Iris pigment epithelial cell (primary cell): Measurements from ENCODE around the gene KLK10.

Experiments used
- DNase-seq: peaks from one replicate; pipeline ENCODE4 v3.0.0-alpha.2; 2011; ENCODE audit warnings: low read depth

KLK10 gene

GRCh38 chr19:51025809-51026553 is 6.5 kb upstream of the KLK10 start:
- DNase-seq: no peak

DNA sequence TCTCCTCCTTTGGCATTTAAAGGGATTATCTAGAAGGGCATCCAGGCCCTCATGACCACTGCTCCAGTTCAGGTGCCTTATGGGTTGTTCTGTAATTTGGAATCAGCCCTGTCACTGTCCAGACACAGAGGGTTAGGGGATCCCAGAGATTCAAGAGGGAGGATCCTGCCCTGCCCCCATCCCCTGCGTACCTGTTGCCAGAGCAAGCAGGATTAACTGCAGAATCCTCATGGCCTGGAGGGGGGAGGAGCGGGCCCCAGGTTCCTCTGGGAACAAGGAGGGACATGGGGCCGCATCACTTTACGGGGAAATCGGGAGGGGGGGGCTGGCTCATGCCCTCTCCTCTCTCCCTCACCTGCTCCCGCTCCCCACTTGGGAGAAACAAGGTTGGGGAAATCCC is 5.9 kb upstream of the KLK10 start:
- DNase-seq: no peak

DNA sequence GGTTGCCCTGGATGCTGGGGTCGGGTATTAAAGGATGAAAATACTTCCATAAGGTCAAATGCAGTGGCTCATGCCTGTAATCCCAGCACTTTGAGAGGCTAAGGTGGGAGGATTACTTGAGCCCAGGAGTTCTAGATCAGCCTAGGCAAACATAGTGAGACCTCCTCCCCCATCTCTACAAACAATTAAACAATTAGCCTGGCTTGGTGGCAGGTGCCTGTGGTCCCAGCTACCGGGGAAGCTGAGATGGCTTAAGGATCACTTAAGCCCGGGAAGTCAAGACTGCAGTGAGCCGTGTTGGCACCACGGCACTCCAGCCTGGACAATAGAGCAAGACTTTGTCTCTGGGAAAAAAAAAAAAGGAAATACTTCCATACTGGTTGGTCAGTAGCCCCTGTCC is 5.4 kb upstream of the KLK10 start:
- DNase-seq: no peak

DNA sequence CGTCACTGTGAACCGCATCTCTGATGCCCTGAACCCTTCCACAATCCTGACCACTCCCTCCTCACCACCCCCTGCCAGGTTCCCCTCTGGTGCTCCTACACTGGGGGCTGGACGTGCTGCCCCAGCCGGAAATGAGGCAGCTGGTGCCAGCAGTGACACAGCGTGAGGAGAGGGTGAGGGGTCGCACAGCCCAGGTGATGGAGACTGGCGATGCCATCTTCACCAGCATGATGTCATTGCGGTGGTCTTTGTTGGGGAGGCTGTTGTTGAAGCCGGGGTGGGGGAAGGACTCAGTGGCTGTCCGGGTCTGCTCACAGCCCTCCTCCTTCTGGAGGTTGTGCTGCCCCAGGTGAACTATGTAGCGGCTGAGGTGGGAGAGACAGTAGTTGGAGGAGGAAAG is 4.4 kb upstream of the KLK10 start:
- no peak for DNase-seq

- no peak for DNase-seq
Measured at GRCh38 chr19:51022526-51022925, 3.0 kb upstream of the KLK10 start.

- DNase-seq: peak; percentile 63
Measured at GRCh38 chr19:51020988-51021651, 1.6 kb upstream of the KLK10 start.

GRCh38 chr19:51018745-51019543 is 565 bp downstream of the KLK10 start:
- peak; percentile 26 for DNase-seq

DNA sequence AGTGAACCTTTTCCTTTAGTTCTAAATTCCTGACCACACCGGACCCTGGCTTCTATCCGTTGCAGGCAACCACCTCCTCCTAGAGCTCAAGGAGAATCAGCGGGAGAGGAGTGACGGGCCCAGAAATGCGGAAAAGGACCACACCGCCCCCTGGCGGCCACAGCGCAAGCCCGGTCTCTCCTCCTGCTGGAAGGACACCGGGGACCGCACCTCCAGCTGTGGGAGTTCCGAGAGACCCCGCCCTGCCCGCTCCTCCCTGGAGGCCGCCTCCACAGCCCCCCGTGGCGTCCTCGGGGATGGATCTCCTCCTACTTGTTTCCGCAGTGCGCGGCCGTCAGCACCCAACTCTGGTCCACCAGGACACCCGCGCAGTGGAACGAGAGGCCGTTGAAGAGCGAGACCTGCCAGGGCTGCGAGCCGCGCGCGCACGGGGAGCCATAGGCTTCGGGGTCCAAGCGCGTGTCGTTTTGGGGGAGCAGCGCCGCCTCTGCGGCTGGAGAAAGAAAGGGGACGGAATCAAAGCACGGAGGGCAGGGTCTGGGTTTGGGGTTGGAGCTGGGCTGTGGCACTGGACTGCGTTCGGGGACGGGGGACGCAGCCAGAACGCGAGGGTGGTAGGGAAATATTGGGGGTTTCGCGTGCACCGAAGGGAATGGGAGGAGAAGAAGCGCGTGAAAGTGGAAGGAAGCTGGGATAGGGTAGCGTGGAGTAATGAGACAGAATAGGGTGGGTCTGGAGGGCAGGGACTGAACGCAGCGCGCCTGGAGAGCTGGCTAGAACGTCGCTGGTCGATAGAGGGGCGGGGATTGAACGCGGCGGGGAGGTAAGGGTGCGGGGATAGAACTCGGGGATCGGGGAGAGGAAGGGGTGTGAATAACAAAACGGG is 2.5 kb downstream of the KLK10 start:
- DNase-seq: peak; percentile 58

GRCh38 chr19:51015691-51016267 is 3.7 kb downstream of the KLK10 start:
- DNase-seq: no peak

- DNase-seq: no peak
Measured at GRCh38 chr19:51014242-51014641, 5.3 kb downstream of the KLK10 start.

- DNase-seq: no peak
Measured at GRCh38 chr19:51012661-51013190, 6.8 kb downstream of the KLK10 start.

DNA sequence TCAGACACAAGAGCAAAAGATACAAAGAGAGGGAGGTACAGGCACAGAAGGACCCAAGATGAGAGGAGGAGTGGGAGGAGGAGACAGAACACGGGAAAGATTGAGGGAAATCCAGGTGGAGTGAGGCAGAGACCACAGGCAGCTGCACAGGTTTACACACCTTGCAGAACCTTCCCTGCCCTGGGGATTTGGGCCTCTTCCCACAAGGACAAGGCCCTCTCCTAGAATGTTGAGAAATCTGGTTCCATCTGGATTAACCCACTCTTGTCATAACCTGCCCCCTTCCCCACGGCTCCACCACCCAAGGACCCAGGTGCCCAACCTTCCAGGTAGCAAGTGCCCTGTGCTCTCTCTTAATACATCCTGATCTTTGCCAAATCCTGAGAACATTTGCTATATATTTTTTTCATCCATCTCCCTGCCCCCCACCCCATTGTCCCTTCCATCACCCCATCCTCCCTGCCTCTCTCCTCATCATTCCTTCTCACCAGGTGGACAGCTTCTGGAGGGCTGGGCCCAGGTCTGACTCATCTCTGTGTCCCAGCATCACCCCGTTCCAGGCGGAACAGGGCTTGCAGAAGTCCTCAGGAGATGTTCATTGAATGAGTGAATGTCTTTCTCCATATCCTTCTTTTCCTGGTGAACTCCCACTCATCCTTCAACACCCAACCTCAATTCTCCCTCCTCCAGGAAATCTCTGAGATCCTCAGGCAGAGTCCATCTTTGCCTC is 9.3 kb downstream of the KLK10 start:
- no peak for DNase-seq

DNA sequence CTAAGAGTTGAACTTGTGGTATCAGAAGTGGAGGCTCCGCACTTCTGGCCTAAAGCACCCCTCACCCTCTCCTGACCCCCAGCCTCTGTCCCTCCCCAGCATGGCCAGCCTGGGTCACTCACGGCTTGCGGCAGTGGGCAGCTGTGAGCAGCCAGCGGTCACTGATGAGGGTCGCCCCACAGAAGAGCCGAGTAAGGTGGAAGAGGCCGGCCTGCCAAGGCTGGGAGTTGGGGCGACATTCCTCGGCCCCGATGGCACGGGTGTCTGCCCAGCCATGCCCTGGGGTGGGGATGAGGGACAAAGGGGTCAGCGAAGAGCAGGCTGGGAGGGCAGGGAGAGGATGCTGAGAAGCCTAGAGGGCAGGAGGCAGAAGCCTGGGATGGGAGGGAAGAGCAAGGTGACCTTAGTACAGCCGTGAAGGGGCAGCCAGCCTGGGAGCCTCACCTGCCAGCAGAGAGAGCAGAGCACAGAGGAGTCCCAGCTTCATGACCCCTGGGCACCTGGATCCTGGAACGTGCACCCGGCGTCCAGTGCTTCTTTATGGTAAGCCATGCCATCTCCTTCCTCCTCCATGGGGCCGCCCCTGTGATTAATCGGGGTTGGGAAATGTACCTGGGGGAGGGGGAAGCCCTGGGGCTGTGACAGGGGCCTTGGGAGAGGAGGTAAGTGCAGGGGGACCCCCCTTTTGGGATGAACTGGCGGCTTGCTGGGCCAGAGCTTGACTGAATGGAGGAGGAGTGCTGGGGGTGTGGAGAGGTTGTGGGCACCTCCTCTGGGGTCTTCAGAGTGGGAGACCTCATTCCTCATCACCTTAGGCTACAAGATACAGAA is 10.2 kb downstream of the KLK10 start:
- DNase-seq: no peak

DNA sequence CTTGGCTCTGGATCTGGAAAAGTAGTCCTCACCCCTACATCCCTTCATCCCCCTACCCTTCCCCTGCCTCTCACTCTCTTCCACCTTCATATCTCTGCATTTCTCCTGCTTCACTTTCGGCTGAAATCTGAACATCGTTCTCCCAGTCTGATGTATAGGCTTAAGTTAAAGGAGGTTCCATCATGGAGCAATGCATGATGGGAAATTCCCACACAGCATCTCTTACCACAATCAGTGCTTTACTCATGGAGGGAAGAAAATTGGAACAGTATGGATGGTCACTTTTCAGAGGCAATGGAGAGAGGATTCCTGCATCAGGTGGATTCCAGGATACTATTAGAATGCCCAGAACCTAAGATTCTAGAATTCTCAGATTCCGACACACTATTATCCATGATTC is 12.0 kb downstream of the KLK10 start:
- DNase-seq: no peak

DNA sequence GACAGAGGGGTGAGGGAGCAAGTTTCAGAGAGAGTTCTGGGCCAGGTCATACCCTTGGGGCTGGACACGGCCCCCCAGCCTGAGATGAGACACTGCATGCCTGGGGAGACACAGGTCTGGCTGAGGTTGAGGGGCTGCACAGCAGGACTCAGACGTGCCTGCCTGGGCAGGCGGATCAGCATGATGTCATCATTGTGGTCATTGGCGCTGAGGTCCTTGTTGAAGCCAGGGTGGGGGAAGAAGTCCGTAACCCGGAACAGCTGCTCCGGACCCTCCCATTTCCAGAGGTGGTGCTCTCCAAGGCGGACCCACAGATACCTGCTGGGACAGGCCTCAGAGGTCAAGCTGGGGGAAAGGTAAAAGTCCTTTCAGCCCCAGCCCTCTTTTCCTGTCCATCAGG is 13.1 kb downstream of the KLK10 start:
- DNase-seq: no peak

DNA sequence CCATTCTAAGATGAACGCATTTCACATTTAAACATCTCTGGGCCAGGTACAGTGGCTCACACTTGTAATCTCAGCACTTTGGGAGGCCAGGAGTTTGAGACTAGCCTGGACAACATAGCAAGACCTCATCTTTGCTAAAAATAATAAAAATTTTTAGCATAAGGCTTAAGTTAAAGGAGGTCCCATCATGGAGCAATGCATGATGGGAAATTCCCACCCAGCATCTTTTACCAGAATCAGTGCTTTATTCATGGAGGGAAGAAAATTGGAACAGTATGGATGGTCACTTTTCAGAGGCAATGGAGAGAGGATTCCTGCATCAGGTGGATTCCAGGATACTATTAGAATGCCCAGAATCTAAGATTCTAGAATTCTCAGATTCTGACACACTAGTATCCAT is 14.3 kb downstream of the KLK10 start:
- no peak for DNase-seq

DNA sequence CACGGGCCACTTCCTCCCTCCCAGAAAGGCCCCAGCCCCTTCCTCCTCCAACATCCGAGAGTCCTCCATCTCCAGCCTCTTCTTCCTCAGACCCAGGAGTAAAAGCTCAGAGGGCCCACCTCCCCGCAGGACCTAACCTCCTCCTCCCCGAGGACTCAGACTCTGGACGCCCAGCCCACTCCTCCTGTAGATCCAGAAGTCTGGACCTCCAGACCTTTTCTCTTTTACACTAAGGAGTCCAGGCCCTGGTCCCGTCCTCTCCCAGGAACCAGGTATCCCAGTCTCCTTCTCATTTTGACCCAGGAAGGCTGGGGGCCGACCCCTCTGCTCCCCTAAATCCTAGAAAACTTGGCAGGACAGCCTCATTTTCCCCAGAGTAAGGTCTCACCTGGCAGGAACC is 16.2 kb downstream of the KLK10 start:
- DNase-seq: no peak

DNA sequence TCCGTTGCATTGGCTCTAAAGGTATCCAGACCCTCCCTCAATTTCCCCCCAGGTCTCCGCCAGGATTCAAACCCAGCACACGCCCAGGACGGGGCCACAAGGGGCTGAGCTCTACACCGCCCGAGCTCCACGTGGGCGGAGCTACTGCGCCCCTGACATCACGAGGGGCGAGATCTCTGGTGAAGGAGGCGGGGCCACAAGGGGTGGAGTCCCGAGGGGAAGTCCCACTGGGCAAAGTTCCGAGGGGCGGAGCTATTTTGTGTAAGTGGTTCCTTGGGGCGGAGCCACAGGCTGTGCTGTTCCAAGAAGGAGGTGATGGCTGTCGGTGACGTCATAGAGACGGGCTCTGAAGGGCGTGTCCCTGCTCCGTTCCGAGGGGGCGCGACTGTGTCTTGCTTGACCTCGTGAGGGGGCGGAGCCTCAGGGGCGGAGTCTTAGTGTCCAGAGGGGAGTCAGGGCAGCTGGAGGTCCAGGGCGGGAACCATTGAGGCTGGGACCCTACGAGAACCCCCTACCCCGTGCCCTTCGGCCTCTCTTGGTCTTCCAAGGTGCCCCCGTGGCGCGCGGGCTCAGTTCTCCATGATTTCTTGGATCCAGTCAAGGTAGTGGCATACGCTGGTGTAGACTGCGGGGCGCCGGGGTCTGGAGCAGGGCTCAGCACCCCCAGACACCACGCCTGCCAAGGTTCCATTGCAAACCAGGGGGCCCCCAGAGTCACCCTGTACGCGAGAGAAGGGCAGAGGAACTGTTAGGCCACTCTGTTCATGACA is 16.8 kb downstream of the KLK10 start:
- no peak for DNase-seq

DNA sequence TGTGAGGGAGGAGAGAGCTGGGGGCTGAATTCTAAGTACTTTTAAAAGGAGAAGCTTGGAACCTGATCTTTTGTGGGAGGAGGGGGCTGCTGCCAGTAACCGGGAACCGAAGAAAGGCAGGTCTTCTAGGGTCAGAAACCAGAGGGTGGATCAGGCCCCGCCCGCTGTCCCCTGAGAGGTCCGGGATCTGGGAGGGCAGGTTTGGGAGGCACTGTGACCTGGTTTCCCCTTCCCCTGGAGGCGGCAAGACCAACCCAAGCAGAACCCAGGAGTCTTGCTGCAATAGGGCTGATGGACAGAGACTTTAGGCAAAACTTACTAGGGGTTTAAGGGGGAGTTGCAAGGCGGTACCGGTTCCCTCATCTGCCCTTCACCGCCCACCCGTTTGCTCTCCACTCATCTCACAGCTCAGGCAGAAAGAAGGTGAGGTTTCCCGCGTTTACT is 17.4 kb downstream of the KLK10 start:
- DNase-seq: no peak
